ELF-1 (cell line): ENCODE data around the gene ZNF736.
"Not testable (repeated sequence)": the region's sequence is repeated elsewhere in the genome, so short reads cannot be mapped to it uniquely, and the experiment has no call there.

Experiments
- DNase-seq: peaks from one replicate; pipeline ENCODE4 v3.0.0-alpha.2; 2016; ENCODE audit warnings: low read depth, low spot score

ZNF736 gene

DNA sequence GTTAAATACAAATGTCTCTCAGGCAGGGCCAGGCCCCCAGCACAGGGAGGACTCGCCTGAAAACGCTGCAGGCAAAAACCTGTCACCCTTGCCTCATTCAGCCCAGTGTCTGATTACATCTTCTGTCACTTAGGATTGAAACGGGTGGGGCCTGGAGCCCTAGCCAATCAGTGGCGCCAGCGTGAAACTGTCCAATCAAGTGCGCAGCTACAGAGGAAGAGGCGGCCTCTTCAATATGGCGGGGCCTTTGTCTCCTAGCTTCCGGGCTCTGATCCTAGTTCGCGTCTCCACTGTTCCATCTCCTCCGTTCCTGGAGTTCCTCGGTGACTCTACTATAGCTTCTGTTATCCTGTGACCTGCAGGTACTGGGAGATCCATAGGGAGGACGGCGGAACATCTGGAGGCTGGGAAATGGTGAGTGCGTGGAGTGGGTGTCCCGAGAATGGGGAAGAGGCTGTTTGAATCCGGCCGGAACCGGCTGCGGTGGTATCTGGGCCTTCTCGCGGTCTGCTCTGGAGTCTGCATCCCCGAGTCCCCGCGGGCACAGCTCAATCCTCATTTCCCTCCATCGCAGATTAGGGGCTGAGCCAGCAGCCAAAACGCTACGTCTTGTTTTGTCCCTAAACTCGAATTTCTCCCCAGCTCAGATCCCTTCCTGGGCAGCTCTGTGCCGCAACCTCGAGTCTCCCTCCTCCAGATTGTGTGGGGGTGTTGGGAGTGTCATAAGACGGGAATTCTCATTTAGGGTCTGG lies at the start of gene ZNF736:
Gene ZNF736, plus strand, starts transcription at position 222 of the 752 bp plus-strand sequence. Its CDS starts 190 bp downstream, at position 412.
- DNase-seq: peak; percentile 97

DNA sequence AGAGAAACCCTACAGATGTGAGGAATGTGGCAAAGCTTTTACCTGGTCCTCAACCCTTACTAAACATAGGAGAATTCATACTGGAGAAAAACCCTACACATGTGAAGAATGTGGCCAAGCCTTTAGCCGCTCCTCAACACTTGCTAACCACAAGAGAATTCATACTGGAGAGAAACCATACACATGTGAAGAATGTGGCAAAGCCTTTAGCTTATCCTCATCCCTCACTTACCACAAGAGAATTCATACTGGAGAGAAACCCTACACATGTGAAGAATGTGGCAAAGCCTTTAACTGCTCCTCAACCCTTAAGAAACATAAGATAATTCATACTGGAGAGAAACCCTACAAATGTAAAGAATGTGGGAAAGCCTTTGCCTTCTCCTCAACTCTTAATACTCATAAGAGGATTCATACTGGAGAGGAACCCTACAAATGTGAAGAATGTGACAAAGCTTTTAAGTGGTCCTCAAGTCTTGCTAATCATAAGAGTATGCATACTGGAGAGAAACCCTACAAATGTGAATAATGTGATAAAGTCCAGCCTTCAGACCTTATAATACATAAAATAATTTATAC lies 47.3 kb upstream of the ZNF736 start:
- DNase-seq: no peak

DNA sequence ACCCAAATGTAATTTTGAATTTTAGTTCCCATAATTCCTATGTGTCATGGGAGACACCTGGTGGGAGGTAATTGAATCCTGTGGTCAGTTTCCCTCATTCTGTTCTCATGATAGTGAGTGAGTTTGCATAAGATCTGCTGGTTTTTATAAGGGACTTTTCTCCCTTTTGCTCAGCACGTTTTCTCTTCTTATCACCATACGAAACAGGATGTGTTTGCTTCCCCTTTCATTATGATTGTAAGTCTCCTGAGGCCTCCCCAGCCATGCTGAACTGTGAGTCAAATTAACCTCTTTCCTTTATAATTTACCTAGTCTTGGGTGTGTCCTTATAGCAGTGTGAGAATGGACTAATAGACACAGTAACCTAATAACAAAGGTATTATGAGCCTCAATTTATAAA lies 36.1 kb upstream of the ZNF736 start:
- DNase-seq: no peak

DNA sequence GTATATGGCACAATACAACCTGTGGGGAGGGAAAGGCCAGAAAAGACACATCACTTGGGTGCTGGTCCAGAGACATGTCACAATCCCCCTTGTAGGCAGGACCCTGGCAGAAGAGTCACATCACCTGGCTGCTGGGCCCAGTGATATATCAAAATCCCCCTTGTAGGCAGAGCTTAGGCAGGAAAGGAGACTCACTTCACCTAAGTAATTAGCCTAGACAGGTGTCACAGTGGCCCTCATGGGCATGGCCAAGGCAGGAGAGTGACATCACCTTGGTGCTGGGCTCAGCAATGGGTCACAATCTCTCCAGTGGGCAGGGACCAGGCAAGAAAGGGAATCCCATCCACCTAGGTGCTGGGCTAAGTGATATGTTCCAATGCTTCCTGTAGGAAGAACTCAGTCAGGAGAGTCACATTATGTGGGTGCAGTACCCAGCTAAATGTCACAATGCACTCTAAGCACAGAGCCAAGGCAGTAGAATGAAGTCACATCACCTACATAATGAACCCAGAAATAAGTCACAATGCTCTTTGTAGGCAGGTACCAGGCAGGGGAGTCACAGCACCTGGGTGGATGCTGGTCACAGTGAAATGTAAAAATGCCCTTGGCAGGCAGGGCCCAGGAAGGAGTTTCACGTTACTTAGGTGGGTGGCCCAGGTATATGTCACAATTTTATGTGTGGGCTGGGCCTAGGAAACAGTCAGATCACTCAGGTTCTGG lies 18.9 kb upstream of the ZNF736 start:
- DNase-seq: no peak

DNA sequence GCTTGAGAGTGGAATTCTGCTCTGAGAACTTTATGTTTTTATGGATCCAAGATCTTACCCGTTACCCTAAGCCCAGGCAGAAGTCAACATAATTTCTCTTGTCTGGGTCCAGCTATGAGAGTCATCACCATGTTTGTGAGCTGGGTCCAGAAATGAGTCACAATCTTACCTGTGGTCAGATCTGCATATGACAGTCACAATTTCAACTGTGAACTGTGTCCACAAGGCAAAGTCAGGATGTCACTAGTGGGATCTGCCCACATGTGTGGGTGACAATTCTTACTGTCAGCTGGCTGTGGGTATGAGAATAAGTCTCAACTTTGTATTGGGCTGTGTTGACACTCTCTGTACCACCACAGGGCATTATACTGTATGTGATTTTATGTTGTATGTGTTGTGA lies 16.3 kb upstream of the ZNF736 start:
- DNase-seq: not testable (repeated sequence)

DNA sequence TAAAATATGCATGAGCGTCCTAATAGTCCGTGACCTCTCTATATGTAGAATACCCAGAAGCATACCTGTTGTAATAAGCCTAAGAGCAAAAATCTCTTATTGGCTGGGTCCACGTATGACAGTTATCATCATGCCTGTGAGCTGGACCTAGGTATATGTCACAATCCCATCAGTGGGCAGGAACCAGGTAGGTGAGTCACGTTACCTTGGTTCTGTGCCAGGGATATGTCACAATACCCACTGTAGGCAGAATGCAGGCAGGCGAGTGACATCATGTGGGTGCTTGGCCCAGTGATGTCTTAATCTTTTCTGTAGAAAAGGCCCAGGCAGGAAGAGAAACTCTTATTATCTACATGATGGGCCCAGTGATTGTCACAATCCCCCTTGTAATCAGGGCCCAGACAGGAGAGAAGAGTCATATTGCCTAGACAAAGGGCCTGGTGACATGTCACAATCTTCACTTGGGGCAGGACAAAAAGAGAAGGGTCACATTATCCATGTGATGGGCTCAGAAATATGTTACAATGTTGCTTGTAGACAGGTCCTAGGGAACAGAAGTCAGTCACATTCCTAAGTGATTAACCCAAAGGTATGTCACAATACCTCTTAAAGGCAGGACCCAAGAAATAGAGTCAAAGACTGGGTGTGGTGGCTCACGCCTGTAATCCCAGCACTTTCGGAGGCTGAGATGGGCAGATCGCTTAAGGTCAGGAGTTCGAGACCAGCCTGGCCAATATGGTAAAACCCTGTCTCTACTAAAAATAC lies 12.9 kb upstream of the ZNF736 start:
- no peak for DNase-seq

DNA sequence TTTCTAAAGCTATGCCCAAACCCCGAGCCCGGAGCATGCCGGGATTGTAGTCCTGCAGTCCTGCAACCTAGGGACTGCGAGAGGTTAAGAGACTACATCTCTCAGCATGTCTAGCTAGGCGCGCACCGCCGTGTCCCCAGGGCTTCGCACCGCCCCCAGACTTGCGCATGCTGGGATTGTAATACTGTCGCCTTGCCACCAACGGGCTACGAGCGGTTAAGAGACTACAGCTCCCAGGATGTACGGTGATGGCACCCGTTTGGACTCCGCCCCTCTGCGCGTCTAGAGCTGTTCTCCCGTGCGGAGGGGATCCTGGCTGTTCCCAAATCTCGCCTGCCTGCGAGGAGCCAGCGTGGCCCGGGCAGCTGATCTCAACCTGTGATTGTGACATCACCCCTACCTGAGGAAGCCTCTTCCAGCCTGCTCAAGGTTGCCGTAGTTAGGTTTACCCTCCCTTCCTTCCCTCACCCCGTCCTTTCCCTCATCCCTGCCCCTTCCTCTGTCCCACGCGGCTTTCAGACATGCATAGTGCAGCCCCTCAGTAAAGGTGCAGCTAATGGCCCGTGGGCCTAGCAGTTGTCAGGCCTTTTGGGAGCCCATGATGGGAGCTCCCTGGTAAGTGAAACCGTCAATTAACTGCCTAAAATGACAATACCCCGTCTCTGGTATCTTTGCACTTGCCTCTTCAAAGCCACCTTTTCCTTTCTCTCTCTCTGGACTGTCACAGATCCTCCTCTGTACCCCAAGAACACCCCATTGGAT lies 6.3 kb upstream of the ZNF736 start:
- DNase-seq: peak; percentile 97

DNA sequence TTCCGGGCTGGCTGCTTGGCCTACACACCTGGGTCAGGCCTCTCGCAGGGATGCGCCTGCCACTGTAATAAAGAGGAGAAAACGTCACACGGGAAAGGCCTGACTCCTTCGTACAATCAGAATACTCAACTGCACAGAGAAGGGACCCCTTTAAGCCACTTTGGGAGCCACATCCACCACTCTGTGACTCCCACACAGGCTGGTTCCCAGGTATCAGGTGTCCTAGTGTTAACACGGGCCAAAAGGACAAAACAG lies 5.8 kb upstream of the ZNF736 start:
- no peak for DNase-seq

DNA sequence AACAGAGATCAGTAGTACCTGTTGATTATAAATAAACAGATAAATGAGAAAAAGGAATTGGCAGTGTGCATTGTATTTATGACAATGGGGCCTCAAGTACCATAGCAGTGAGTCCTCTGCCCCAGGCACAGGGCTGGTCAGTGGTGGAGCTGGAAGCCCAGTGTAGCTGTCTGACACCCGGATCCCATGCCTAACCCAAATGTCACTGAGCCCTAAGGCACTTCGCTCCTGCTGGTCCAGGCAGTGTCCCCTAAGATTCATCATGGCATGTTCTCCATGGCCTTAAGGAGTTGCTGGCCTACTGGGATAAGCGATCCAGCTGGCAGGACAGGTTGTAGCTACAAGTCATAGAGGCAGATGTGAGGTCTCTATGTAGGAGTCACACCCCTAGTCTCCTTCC lies 3.3 kb upstream of the ZNF736 start:
- no peak for DNase-seq

DNA sequence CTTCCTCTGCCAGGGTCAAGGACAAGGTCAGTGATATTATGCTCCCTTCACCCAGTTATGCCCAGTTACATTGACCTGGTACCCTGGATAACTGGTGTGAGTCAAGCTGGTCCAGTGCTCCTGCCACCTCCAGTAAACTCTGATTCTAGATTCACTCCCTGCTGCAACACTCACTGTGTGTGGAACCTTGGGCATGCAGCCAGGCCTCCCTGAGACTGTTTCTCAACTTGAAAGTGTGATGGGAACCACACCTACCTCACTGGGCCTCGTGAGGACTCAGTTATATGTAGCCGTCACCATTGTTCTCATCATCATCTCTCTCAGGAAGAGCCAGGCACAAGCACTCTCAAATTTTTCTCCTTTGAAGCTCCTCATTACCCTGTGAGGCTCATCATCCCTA lies 935 bp upstream of the ZNF736 start:
- no peak for DNase-seq

DNA sequence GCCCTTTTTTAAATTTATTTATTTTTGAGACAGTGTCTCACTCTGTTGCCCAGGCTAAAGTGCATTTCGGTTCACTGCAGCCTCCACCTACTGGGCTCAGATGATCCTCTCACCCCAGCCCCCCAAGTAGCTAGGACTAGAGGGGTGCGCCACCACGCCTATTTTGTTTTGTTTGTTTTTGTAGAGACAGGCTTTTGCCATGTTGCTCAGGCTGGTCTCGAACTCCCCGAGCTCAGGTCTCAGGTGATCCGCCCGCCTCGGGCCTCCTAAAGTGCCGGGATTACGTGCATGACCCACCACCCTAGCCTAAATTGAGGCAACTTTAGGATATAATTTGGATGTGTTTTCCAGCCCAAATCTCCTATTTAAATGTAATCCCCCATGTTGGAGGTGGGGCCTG lies 805 bp downstream of the ZNF736 start:
- peak; percentile 23 for DNase-seq

DNA sequence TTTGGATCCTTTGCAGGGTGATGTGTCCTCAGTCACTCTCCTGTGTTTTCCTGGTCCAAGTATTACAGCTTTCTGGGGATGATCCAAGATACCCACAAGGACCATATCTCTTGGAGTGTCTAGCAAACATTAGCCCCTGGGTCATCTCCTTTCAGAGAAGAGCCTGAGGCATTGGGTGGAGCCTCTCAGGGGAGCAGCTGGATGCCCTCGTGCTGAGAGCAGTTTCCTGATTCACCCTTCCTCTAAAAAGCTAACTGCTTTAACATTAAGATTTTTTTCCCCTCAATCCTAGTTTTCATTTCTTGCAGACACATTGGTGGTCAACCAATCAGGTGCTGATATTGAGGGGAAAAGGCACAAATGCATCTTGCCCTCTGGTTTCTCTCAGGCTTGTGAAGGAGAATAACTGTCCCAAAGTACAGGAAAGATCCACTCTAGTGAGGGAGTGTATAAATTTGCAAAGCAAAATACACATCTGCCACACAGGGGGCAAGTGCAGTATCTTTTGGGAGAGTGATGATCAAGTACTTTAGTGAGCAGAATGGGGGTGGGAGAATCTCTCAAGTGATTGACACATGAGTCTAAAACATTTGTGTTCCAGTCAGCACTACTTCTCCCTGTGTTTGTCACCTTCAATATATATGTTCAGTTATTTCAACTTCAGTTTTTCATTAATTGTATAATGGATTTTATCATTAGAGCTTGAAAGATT lies 2.4 kb downstream of the ZNF736 start:
- not testable (repeated sequence) for DNase-seq

DNA sequence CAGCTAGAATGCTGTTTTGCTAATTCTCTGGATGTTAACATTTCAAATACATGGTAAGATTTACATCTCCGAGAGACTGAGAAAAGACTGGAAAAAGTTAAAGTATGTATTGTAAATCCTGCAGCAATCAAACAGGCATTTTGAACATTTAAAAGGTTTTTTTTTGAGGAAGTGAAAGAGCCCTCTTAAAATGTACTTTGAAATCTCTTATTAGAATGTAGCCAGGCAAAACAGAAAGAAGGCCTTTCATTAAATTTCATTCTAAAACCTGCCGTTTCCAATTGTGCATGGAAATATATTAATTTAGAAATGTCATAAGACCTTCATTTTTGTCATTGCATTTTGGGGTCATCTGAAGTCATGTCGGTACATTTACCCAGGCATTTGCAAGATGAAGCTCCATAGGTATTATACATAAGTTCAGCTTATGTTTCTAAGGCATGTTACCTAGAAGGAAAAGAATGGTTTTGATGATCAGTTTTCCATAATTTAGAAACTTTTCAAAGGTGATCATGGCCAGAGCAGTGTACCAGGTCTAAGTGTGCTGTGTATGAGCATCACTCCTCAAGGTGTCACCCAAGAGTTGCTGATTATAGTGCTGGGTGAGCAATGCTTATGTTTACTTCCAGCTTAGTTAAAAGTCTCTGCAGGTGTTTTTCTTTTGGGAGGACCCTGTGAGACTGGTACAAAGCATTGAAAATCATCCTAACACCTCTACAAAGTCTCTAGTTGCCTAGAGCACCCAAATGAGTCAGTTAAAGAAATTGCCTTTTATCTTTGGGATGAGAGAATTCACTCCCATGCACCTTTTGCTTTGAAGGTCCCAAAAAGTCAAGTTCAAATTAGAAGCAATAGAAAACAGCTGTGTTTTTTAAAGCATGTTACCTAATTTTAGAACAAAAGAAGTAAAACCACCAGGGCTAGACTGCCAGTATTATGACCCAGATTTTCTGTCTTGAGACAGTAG lies 7.1 kb downstream of the ZNF736 start:
- no peak for DNase-seq

DNA sequence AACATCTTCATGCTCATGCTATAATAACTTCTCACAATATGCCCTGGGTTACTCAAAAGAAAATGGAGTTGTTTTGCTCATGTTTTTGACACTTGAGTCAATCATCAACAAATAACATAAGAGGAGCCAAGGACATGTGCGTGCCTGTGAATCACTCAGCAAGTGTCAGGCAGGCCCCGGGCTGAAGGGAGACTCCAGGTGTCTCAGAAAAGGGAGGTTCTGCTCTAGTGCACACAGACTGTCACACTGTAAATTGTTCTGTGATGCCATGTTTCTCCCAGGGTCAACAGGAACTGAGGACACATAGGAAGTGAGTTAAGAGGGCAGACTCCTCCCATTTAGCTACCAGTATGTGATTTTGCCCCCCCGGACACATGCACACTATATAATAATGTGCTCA lies 10.4 kb downstream of the ZNF736 start:
- DNase-seq: not testable (repeated sequence)

DNA sequence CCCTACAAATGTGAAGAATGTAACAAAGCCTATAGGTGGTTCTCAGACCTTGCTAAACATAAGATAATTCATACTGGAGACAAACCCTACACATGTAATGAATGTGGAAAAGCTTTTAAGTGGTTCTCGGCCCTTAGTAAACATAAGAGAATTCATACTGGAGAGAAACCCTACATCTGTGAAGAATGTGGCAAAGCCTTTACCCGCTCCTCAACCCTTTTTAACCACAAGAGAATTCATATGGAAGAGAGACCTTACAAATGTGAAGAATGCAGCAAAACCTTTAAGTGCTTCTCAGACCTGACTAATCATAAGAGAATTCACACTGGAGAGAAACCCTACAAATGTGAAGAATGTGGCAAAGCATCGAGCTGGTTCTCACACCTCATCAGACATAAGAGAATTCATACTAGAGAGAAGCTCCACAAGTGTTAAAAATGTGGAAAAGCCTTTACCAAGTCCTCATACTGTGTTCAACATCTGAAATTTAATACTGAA lies 35.0 kb downstream of the ZNF736 start:
- not testable (repeated sequence) for DNase-seq

DNA sequence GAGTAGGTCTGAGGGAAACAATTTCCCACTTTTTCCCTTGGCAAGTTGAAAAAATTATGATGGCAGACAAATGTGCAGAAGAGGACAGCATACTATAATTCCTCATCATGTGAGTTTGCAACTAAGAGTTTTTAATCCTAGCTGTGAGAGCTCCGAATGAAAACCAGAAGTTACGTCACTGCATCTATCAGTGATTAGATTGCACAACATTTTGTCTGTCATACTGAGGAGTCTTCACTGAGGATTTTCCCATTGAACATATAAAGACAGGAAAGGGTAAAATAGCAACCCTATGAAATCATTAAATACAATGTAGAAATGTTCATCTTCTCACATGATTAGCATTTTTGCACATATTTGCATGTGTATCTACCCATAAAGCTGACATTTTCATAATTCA lies 45.8 kb downstream of the ZNF736 start:
- DNase-seq: no peak

DNA sequence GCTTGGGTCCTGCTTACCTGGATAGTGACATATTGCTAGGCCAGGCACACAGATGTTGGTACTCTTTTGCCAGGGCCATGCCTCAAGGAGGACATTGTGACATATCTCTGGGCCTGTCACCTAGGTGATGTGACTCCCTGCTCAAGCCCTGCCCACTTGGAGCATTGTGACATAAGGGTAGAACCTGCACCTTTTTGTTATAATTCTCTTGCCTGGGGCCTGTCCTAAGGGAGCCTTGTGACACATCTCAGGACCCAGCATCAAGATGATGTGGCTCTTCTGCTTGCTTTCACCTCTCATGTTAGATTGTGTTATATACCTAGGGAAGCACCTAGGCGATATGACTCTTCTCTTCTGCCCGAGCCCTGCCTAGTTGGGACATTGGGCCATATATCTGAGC lies 57.4 kb downstream of the ZNF736 start:
- no peak for DNase-seq

DNA sequence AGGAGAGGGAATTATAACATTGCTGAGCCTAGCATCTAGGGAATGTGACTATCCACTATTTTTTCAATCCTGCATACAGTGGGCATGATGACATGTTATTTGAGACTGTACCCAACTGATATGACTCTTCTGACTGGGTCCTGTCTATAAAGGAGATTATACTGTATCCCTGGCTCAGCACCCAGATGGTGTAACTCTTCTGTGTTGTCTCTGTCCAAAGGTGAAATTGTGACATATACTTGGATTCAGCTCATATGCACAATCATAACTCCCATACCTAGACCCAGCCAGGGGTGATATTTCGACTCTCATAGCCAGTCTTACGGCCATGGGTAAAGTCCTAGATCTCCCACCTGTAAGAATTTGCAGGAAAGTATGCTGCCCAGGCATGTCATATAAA lies 59.3 kb downstream of the ZNF736 start:
- DNase-seq: no peak

DNA sequence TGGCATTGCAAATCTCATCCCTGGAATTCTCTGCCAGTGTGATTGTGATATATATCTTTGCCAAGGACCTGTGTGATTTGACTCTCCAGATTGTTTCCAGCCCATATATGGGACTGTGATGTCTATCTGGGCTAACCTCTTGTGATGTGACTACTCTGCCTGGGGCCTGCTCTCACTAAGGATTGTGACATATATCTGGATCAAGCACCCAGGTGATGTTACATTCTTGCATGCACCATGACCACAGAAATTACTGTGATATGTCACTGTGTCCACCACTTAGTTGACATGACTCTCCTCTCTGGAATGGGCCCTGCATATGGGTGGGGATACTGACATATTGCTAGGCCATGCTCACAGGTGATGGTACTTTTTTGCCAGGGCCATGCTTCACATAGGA lies 86.6 kb downstream of the ZNF736 start:
- no peak for DNase-seq
